ENCODE measurements around the gene UBE2E2. TPM values are rescaled to one million over a fixed set of nuclear protein-coding genes. Genes with fewer than 3 reads are reported as not detected.

The UBE2E2 gene
- total RNA-seq, 1 donor from 2014 or later = 115 TPM

DNA sequence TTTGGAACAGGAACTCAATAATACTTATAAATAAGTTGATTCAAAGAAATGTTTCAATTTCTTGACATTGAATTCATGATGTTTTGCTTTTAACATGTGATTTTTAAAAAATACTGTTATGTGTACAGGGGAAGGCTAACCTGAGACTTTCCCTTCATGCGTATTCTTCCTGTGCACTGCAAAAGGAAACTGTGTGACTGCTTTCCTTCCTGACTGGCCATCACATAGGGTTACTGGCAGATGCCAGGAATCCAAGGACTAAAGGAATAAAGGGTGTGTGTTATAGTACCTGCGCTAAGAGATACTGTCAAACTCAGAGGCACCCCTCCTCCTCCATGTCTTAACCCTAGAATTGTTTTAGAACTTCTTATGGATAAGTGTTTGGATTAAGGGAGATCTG, 236.0 kb downstream of the UBE2E2 start:
- no peak overlapping the region for H3K27ac ChIP-seq (ENCODE audit: low read depth, low read length)

GRCh38 chr3:23440416-23441294, 237.5 kb downstream of the UBE2E2 start:
- no peaks in the 10 kb centered on the region for H3K27me3 ChIP-seq (ENCODE audit: control insufficient read depth in 3 of 3, insufficient read depth in 3 of 3, low read length in 3 of 3)
- H3K4me1 ChIP-seq (ENCODE audit: control insufficient read depth in 3 of 3, insufficient read depth in 3 of 3, low read length in 3 of 3) = peaks cover 3 to 20% (median 11%) of the 10 kb centered on the region in 3 donors
- no peaks in the 10 kb centered on the region for H3K36me3 ChIP-seq (ENCODE audit: control insufficient read depth in 3 of 3, insufficient read depth in 3 of 3, low read length in 3 of 3)
- H3K9ac ChIP-seq (ENCODE audit: low read depth in 1 of 3, low read length in 3 of 3) = no peak overlapping the region
- H3K4me3 ChIP-seq (ENCODE audit: low read length in 3 of 3) = no peak overlapping the region
- peak overlapping the region; percentile 11 for H3K27ac ChIP-seq (ENCODE audit: low read depth, low read length)
- no peaks in the 10 kb centered on the region for H3K9me3 ChIP-seq (ENCODE audit: control insufficient read depth in 3 of 3, low read length in 3 of 3)

More for the DNA sequence above, 236.0 kb downstream of the UBE2E2 start:
- no peaks in the 10 kb centered on the region for H3K27me3 ChIP-seq (ENCODE audit: control insufficient read depth in 3 of 3, insufficient read depth in 3 of 3, low read length in 3 of 3)
- peaks cover 3 to 16% (median 9%) of the 10 kb centered on the region in 3 donors for H3K4me1 ChIP-seq (ENCODE audit: control insufficient read depth in 3 of 3, insufficient read depth in 3 of 3, low read length in 3 of 3)
- H3K4me3 ChIP-seq (ENCODE audit: low read length in 3 of 3) = no peak overlapping the region
- H3K9me3 ChIP-seq (ENCODE audit: control insufficient read depth in 3 of 3, low read length in 3 of 3) = no peaks in the 10 kb centered on the region
- H3K36me3 ChIP-seq (ENCODE audit: control insufficient read depth in 3 of 3, insufficient read depth in 3 of 3, low read length in 3 of 3) = no peaks in the 10 kb centered on the region
- no peak overlapping the region for H3K9ac ChIP-seq (ENCODE audit: low read depth in 1 of 3, low read length in 3 of 3)

DNA sequence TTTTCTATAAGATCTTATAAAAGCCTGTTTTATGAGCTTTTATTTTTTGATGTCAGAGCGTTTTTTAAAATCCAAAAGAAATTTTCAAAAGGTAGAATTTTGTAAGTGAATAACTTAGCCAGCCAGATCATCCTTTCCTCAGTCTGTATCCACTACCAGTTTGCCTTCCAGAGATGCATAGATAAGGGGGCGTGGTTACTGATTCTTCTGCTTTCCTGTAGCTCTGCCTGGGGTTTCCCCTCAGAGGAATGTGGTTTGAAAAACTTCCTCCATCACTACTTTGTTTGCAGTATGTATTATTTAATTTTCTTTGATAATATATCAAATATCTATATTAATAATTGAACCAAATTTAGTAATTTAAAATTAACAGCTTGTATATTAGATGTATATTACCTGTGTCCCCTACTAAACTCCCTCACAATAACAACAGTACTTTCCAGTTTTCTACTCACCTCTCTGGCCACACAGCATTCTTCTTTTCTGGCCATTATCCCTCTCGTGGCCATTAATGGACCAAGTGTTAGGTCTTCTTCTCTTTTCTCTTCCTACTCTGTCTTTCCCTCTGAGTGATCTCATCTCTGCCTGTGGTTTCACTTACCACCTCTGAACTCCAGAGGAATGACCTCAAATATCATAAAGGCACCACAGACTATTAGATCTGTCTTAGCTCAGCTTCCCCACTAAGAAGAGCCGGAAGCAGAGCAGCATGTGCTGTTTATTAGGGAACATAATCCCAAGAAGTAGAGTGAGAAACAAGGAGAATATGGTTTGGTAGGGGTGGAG, 239.7 kb downstream of the UBE2E2 start:
- Histone ChIP-seq H3K4me3 (ENCODE audit: low read length in 3 of 3) (no peak overlapping the region), H3K36me3 (ENCODE audit: control insufficient read depth in 3 of 3, insufficient read depth in 3 of 3, low read length in 3 of 3) (no peaks in the 10 kb centered on the region), H3K27me3 (ENCODE audit: control insufficient read depth in 3 of 3, insufficient read depth in 3 of 3, low read length in 3 of 3) (no peaks in the 10 kb centered on the region), H3K4me1 (ENCODE audit: control insufficient read depth in 3 of 3, insufficient read depth in 3 of 3, low read length in 3 of 3) (peaks cover 0 to 15% (median 5%) of the 10 kb centered on the region in 3 donors), H3K27ac (ENCODE audit: low read depth, low read length) (no peak overlapping the region), H3K9ac (ENCODE audit: low read depth in 1 of 3, low read length in 3 of 3) (no peak overlapping the region), H3K9me3 (ENCODE audit: control insufficient read depth in 3 of 3, low read length in 3 of 3) (no peaks in the 10 kb centered on the region)

DNA sequence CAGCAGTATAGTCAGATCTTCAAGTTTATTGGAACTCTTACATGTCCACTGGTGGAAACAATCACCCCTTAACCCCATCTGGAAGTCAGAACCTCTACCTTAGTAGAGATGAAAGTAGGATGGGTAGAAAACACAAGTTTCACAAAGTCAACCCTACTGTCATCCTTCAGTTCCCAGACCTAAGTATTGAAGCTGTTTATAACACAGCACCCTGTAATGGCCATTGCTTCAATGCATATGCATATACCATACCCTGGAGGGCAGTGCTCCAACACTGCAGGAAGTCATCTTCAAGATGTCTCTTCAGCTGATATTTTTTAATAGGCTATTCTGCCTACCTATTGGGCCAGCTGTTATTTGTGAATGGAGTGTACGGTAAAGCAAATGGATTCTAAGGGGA, 241.3 kb downstream of the UBE2E2 start:
- H3K27me3 ChIP-seq (ENCODE audit: control insufficient read depth in 3 of 3, insufficient read depth in 3 of 3, low read length in 3 of 3) = no peaks in the 10 kb centered on the region
- no peak overlapping the region for H3K27ac ChIP-seq (ENCODE audit: low read depth, low read length)
- no peaks in the 10 kb centered on the region for H3K36me3 ChIP-seq (ENCODE audit: control insufficient read depth in 3 of 3, insufficient read depth in 3 of 3, low read length in 3 of 3)
- H3K4me1 ChIP-seq (ENCODE audit: control insufficient read depth in 3 of 3, insufficient read depth in 3 of 3, low read length in 3 of 3) = peaks cover 0 to 13% (median 5%) of the 10 kb centered on the region in 3 donors
- H3K9me3 ChIP-seq (ENCODE audit: control insufficient read depth in 3 of 3, low read length in 3 of 3) = no peaks in the 10 kb centered on the region
- no peak overlapping the region for H3K4me3 ChIP-seq (ENCODE audit: low read length in 3 of 3)
- no peak overlapping the region for H3K9ac ChIP-seq (ENCODE audit: low read depth in 1 of 3, low read length in 3 of 3)

DNA sequence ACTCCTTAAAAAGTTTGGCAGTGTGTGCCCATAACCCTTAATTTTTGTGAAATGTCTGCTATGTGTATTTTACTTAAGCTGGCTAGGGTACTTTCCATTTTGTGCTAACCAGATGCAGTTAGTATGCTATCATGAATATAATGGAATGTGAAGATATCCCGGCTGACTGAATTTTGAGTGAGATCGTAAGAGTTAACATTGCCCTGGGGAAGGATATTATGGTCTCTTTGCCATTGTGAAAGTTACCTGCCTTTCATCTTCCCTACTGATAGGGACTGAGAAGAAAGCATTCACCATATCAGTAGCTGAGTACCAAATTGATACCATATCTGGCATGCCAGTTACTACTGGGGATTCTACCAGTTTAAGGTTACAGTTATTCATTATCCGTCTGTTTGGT, 243.2 kb downstream of the UBE2E2 start:
- Histone ChIP-seq H3K27me3 (ENCODE audit: control insufficient read depth in 3 of 3, insufficient read depth in 3 of 3, low read length in 3 of 3) (no peaks in the 10 kb centered on the region), H3K27ac (ENCODE audit: low read depth, low read length) (no peak overlapping the region), H3K9me3 (ENCODE audit: control insufficient read depth in 3 of 3, low read length in 3 of 3) (no peaks in the 10 kb centered on the region), H3K4me3 (ENCODE audit: low read length in 3 of 3) (no peak overlapping the region), H3K9ac (ENCODE audit: low read depth in 1 of 3, low read length in 3 of 3) (no peak overlapping the region), H3K4me1 (ENCODE audit: control insufficient read depth in 3 of 3, insufficient read depth in 3 of 3, low read length in 3 of 3) (peaks cover 0 to 13% (median 8%) of the 10 kb centered on the region in 3 donors), H3K36me3 (ENCODE audit: control insufficient read depth in 3 of 3, insufficient read depth in 3 of 3, low read length in 3 of 3) (no peaks in the 10 kb centered on the region)

DNA sequence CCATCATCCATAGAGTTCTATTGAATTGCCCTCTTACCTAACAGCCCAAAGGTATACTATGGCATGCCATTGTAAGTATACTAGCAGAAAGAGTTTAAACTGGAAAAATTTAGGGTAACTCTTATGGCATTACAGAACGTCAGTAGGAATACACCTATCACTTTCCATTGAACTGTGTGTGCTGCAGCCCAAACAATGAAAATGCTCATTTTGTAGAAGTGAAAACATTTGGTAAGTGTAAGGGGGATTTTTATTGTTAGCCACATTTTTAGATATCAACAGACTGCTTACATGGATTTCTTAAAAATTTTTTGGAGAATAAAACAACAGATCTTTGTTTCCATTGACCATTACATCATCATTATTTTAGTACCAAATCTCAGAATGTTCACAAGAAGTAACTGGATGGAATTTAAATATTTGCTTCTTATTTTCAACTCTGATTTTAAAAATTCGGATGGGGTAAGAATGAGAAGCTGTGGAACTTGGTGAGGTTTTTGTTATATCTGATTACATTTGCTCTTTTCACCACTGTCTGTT, 245.9 kb downstream of the UBE2E2 start:
- Histone ChIP-seq H3K9me3 (ENCODE audit: control insufficient read depth in 3 of 3, low read length in 3 of 3) (no peaks in the 10 kb centered on the region), H3K36me3 (ENCODE audit: control insufficient read depth in 3 of 3, insufficient read depth in 3 of 3, low read length in 3 of 3) (no peaks in the 10 kb centered on the region), H3K4me3 (ENCODE audit: low read length in 3 of 3) (no peak overlapping the region), H3K9ac (ENCODE audit: low read depth in 1 of 3, low read length in 3 of 3) (no peak overlapping the region), H3K27ac (ENCODE audit: low read depth, low read length) (no peak overlapping the region), H3K27me3 (ENCODE audit: control insufficient read depth in 3 of 3, insufficient read depth in 3 of 3, low read length in 3 of 3) (no peaks in the 10 kb centered on the region), H3K4me1 (ENCODE audit: control insufficient read depth in 3 of 3, insufficient read depth in 3 of 3, low read length in 3 of 3) (peaks cover 2 to 13% (median 8%) of the 10 kb centered on the region in 3 donors)

- H3K4me3 ChIP-seq (ENCODE audit: low read length in 3 of 3) = no peak overlapping the region
- peaks cover 2 to 11% (median 7%) of the 10 kb centered on the region in 3 donors for H3K4me1 ChIP-seq (ENCODE audit: control insufficient read depth in 3 of 3, insufficient read depth in 3 of 3, low read length in 3 of 3)
- no peak overlapping the region for H3K9ac ChIP-seq (ENCODE audit: low read depth in 1 of 3, low read length in 3 of 3)
- H3K9me3 ChIP-seq (ENCODE audit: control insufficient read depth in 3 of 3, low read length in 3 of 3) = no peaks in the 10 kb centered on the region
- H3K27ac ChIP-seq (ENCODE audit: low read depth, low read length) = no peak overlapping the region
- no peaks in the 10 kb centered on the region for H3K36me3 ChIP-seq (ENCODE audit: control insufficient read depth in 3 of 3, insufficient read depth in 3 of 3, low read length in 3 of 3)
- H3K27me3 ChIP-seq (ENCODE audit: control insufficient read depth in 3 of 3, insufficient read depth in 3 of 3, low read length in 3 of 3) = no peaks in the 10 kb centered on the region
Measured at GRCh38 chr3:23450051-23450450, 246.9 kb downstream of the UBE2E2 start.

- H3K27ac ChIP-seq (ENCODE audit: low read depth, low read length) = no peak overlapping the region
- H3K9me3 ChIP-seq (ENCODE audit: control insufficient read depth in 3 of 3, low read length in 3 of 3) = no peaks in the 10 kb centered on the region
- H3K36me3 ChIP-seq (ENCODE audit: control insufficient read depth in 3 of 3, insufficient read depth in 3 of 3, low read length in 3 of 3) = no peaks in the 10 kb centered on the region
- H3K4me3 ChIP-seq (ENCODE audit: low read length in 3 of 3) = no peak overlapping the region
- H3K27me3 ChIP-seq (ENCODE audit: control insufficient read depth in 3 of 3, insufficient read depth in 3 of 3, low read length in 3 of 3) = no peaks in the 10 kb centered on the region
- H3K4me1 ChIP-seq (ENCODE audit: control insufficient read depth in 3 of 3, insufficient read depth in 3 of 3, low read length in 3 of 3) = peaks cover 2 to 11% (median 7%) of the 10 kb centered on the region in 3 donors
- H3K9ac ChIP-seq (ENCODE audit: low read depth in 1 of 3, low read length in 3 of 3) = no peak overlapping the region
Measured at GRCh38 chr3:23450806-23451205, 247.7 kb downstream of the UBE2E2 start.

DNA sequence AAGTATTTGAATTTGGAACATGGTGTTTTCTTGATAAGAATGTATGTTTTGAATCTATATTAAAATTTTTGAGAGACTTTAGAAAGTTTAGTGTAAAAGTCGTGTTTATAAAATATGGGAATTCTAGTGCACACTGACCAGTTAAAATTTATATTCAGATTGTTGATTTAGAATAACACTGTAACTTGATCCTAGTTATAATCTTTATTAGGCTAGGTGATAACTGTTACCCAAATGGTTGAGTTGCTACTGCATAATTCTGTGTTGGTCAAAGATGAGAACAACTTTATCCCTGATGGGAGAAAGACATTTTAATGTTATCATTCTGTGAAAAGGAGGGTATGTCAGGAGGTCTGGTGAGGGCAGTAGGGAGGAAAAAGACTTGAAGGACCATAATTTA, 249.3 kb downstream of the UBE2E2 start:
- Histone ChIP-seq H3K27me3 (ENCODE audit: control insufficient read depth in 3 of 3, insufficient read depth in 3 of 3, low read length in 3 of 3) (no peaks in the 10 kb centered on the region), H3K27ac (ENCODE audit: low read depth, low read length) (no peak overlapping the region), H3K9ac (ENCODE audit: low read depth in 1 of 3, low read length in 3 of 3) (no peak overlapping the region), H3K4me1 (ENCODE audit: control insufficient read depth in 3 of 3, insufficient read depth in 3 of 3, low read length in 3 of 3) (peaks cover 2 to 8% (median 7%) of the 10 kb centered on the region in 3 donors), H3K36me3 (ENCODE audit: control insufficient read depth in 3 of 3, insufficient read depth in 3 of 3, low read length in 3 of 3) (no peaks in the 10 kb centered on the region), H3K9me3 (ENCODE audit: control insufficient read depth in 3 of 3, low read length in 3 of 3) (no peaks in the 10 kb centered on the region), H3K4me3 (ENCODE audit: low read length in 3 of 3) (no peak overlapping the region)

DNA sequence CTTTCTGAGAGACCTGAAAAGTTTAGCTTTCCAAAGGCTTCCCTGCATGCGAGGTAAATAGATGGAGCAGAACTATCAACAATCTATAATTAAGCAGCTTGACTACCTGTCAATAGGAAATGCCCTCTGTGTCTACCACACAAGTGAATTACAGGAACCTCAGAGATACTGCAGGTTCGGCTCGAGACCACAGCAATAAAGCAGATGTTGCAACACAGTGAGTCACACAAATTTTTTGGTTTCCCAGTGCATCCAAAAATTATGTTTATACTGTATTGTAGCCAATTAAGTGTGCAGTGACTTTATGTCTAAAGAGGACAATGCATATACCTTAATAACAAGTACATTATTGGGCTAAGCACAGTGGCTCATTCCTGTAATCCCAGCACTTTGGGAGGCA, 252.0 kb downstream of the UBE2E2 start:
- Histone ChIP-seq H3K27ac (ENCODE audit: low read depth, low read length) (no peak overlapping the region), H3K36me3 (ENCODE audit: control insufficient read depth in 3 of 3, insufficient read depth in 3 of 3, low read length in 3 of 3) (no peaks in the 10 kb centered on the region), H3K4me3 (ENCODE audit: low read length in 3 of 3) (no peak overlapping the region), H3K9me3 (ENCODE audit: control insufficient read depth in 3 of 3, low read length in 3 of 3) (no peaks in the 10 kb centered on the region), H3K4me1 (ENCODE audit: control insufficient read depth in 3 of 3, insufficient read depth in 3 of 3, low read length in 3 of 3) (peaks cover 6 to 12% (median 11%) of the 10 kb centered on the region in 3 donors), H3K27me3 (ENCODE audit: control insufficient read depth in 3 of 3, insufficient read depth in 3 of 3, low read length in 3 of 3) (no peaks in the 10 kb centered on the region), H3K9ac (ENCODE audit: low read depth in 1 of 3, low read length in 3 of 3) (no peak overlapping the region)
